AG04450 (cell line): ENCODE data around the gene ZMYND8. TPM values are rescaled to one million over a fixed set of nuclear protein-coding genes. Genes with fewer than 3 reads are reported as not detected.
"Not testable (repeated sequence)": the region's sequence is repeated elsewhere in the genome, so short reads cannot be mapped to it uniquely, and the experiment has no call there.

ENCODE experiments used
- CTCF ChIA-PET: fragments of 300-600, 350-600 bp; formaldehyde crosslinking; extraction: SDS; loops from one replicate; lab custom pipeline; 2022; ENCODE audit warnings: antibody characterized with exemption, inconsistent platforms; lab: Charles Lee
- POLR2A ChIA-PET: fragments of 350-600 bp; formaldehyde crosslinking; extraction: SDS; loops from one replicate; lab custom pipeline; 2021; ENCODE audit warnings: antibody characterized with exemption, inconsistent platforms; lab: Yijun Ruan, JAX
- DNase-seq: peaks from one replicate; pipeline ENCODE4 v3.0.0-alpha.2; 2011; ENCODE audit warnings: low read depth, low spot score
- H3K27ac ChIP-seq: one replicate; pipeline ENCODE4 v1.5.1; 2012; ENCODE audit warnings: low read depth, low read length, control low read depth
- H3K27me3 ChIP-seq: one replicate; pipeline ENCODE4 v1.6.0; 2012; ENCODE audit warnings: low read length; ENCODE audit not compliant: control insufficient read depth, insufficient read depth
- H3K4me3 ChIP-seq: 2 replicates; pipeline ENCODE4 v1.5.1; 2011; ENCODE audit warnings: mild to moderate bottlenecking, low read depth, low read length, control low read depth
- H3K9me3 ChIP-seq: 2 replicates; pipeline ENCODE4 v1.5.1; 2012; ENCODE audit warnings: low read length; ENCODE audit not compliant: control insufficient read depth, insufficient read depth
- polyA plus RNA-seq: library from polyadenylated mRNA; depleted of rRNA; stranded (reverse); fragments of >200 nt; gene quantifications from 2 replicates; pipeline ENCODE4 v1.2.3, GENCODE V29; 2011
- TF ChIP-seq, protein P1 (sequence below): IDR thresholded peaks from 2 replicates; pipeline ENCODE4 v1.5.1; 2011; ENCODE audit warnings: low read depth, low read length, control low read depth, inconsistent platforms

The ZMYND8 gene
- polyA plus RNA-seq, 1 experiment = 23.1 TPM

DNA sequence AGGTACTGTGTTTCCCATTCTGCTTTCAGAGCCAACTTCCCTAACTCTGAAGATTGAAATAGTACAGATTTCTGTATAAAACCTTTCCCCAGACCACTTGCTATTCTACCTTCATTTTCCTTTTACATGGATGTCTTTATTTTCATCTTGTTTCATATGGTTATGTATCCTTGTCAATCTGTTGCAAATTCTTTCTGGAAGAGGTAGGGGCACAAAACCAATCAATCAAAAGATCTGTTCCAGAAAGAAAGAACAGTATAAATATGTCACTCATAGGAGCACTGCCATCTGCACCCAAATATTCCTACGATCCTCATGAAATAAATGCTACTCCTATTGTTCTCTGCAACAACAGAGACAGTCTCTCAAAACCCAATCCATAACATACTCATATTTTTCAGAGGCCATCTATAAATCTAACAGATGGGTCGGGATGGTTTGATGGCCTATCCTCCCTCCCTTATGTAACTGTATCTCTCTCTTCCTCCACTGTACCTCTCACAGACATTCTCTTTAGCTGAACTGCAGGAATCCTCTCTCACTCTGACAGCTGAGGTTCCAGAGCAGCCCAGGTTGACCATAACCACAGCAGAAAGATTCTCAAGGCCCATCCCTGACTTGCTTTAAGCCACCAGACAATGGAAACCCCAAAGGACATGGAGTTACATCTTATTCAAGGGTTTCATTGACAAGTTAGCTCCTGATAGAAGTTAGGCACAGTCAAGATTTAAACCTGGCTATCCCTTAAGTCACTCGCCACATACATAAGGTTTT is 112.8 kb downstream of the ZMYND8 start:
- Histone ChIP-seq H3K9me3 (peaks cover 5% of the 10 kb centered on the region; the same call in 1 of the 2 replicates), H3K27me3 (no peaks in the 10 kb centered on the region), H3K4me3 (no peak overlapping the region), H3K27ac (no peak overlapping the region)
- no peak for DNase-seq
- ChIA-PET CTCF (interaction anchor here (2.4 to 5.4 kb wide), 2 partner anchors 29 to 140 kb away, joined by 16 to 37 read pairs; no protein-coding TSS in a partner anchor), POLR2A (interaction anchor here (0.5 kb wide), 1 partner anchor 15 kb away, joined by 3 read pairs; no protein-coding TSS in a partner anchor)
- TF ChIP-seq, protein P1, sequence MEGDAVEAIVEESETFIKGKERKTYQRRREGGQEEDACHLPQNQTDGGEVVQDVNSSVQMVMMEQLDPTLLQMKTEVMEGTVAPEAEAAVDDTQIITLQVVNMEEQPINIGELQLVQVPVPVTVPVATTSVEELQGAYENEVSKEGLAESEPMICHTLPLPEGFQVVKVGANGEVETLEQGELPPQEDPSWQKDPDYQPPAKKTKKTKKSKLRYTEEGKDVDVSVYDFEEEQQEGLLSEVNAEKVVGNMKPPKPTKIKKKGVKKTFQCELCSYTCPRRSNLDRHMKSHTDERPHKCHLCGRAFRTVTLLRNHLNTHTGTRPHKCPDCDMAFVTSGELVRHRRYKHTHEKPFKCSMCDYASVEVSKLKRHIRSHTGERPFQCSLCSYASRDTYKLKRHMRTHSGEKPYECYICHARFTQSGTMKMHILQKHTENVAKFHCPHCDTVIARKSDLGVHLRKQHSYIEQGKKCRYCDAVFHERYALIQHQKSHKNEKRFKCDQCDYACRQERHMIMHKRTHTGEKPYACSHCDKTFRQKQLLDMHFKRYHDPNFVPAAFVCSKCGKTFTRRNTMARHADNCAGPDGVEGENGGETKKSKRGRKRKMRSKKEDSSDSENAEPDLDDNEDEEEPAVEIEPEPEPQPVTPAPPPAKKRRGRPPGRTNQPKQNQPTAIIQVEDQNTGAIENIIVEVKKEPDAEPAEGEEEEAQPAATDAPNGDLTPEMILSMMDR = no peak

DNA sequence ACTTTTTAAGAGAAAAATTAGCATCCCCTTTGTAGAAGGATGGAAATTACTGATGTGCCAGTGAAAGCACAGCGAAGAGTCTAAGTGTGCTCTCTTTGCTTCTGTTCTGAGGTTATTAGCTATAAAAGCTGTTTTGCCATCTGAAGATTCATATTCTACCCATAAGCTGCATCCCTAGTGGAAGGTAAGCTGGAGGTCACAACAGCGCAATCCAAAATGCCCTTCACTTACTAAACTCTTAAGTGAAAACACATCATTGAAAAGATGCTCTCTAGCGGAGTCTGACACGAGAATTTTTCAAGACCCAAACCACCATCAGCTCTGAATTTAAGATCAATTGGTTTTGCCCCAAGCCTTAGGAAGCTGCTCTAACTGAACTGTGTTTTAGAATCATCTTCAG is 113.5 kb downstream of the ZMYND8 start:
- ChIA-PET POLR2A (no interaction called here), CTCF (interaction anchor here (2.4 to 5.4 kb wide), 2 partner anchors 30 to 141 kb away, joined by 16 to 37 read pairs; no protein-coding TSS in a partner anchor)
- TF ChIP-seq, protein P1 = no peak
- DNase-seq = no peak
- H3K27me3 ChIP-seq = no peaks in the 10 kb centered on the region
- peaks cover 7% of the 10 kb centered on the region; the same call in 1 of the 2 replicates for H3K9me3 ChIP-seq
- H3K4me3 ChIP-seq = no peak overlapping the region
- H3K27ac ChIP-seq = no peak overlapping the region

DNA sequence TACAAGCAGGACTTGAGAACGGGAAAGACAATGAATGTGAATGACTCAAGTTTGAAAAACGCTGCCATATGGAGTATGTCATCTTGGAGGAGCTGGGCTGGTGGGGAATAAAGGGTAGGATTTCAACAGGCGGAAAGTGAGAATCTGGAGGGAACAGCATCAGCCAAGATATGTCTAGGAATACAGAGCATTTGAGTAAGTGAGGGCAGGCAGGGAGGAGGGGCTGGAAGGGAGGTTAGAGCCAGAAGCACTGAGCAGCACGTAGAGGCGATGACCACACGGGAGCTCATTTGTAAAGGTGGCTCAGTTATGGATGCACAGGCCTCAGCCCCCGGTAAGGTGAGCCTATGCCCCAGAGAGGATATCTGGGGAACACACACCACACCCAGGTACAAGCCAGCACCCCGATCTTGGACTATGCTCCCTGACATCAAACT is 115.1 kb downstream of the ZMYND8 start:
- no peaks in the 10 kb centered on the region for H3K27me3 ChIP-seq
- H3K4me3 ChIP-seq = no peak overlapping the region
- ChIA-PET POLR2A (interaction anchor here (0.7 to 1.6 kb wide), 12 partner anchors 12 to 1969 kb away, joined by 3 to 17 read pairs (median 6); no protein-coding TSS in a partner anchor), CTCF (interaction anchor here (0.7 to 5.4 kb wide), 6 partner anchors 14 to 423 kb away, joined by 4 to 37 read pairs (median 4); no protein-coding TSS in a partner anchor)
- peak overlapping the region; percentile 84 for H3K27ac ChIP-seq
- peaks cover 7% of the 10 kb centered on the region; the same call in 1 of the 2 replicates for H3K9me3 ChIP-seq
- TF ChIP-seq, protein P1 = no peak
- peak; percentile 97 for DNase-seq

DNA sequence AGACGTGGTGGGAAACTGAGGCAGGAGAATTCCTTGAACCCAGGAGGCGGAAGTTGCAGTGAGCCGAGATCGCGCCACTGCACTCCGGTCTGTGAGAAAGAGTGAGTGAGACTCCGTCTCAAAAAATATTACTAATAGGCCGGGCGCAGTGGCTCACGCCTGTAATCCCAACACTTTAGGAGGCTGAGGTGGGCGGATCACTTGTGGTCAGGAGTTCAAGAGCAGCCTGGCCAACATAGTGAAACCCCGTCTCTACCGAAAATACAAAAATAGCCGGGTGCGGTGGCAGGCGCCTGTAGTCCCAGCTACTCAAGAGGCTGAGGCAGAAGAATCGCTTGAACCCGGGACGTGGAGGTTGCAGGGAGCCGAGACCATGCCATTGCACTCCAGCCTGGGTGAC is 116.4 kb downstream of the ZMYND8 start:
- POLR2A ChIA-PET, H3K27ac ChIP-seq, H3K9me3 ChIP-seq, H3K27me3 ChIP-seq, DNase-seq, H3K4me3 ChIP-seq: not testable (repeated sequence)
- CTCF ChIA-PET = interaction anchor here (1.2 to 5.4 kb wide), 4 partner anchors 33 to 144 kb away, joined by 4 to 37 read pairs (median 10); no protein-coding TSS in a partner anchor

DNA sequence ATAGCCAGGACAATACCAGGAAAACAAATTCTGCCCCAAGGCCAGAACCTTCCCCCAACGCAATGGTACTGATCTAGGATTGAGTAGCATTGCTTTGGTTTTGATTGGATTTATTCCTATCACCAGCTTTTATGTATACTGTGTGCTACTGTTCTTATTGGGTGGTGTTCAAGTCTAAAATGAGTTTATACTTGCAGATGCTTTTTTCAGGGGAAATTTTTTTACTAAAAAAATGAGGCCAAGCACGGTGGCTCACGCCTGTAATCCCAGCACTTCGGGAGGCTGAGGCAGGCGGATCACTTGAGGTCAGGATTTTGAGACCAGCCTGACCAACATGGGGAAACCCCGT is 116.8 kb downstream of the ZMYND8 start:
- DNase-seq = no peak
- no peak overlapping the region for H3K4me3 ChIP-seq
- no peaks in the 10 kb centered on the region for H3K27me3 ChIP-seq
- ChIA-PET POLR2A (no interaction called here), CTCF (interaction anchor here (5.4 kb wide), 1 partner anchor 34 kb away, joined by 37 read pairs; no protein-coding TSS in a partner anchor)
- peaks cover 7% of the 10 kb centered on the region; the same call in 1 of the 2 replicates for H3K9me3 ChIP-seq
- H3K27ac ChIP-seq = no peak overlapping the region
- TF ChIP-seq, protein P1 = no peak
